Measurements from ENCODE around the gene NCKIPSD. TPM values are rescaled to one million over a fixed set of nuclear protein-coding genes. Genes with fewer than 3 reads are reported as not detected.
A peak's percentile ranks its signal among the peaks of the same experiment; 100 is the strongest.

The NCKIPSD gene
- total RNA-seq, 1 donor from 2014 or later, result 10.5 TPM

- DNase-seq (ENCODE audit: low read depth) (no peak), FAIRE-seq (peak; percentile 55)
- TF ChIP-seq, protein P1, sequence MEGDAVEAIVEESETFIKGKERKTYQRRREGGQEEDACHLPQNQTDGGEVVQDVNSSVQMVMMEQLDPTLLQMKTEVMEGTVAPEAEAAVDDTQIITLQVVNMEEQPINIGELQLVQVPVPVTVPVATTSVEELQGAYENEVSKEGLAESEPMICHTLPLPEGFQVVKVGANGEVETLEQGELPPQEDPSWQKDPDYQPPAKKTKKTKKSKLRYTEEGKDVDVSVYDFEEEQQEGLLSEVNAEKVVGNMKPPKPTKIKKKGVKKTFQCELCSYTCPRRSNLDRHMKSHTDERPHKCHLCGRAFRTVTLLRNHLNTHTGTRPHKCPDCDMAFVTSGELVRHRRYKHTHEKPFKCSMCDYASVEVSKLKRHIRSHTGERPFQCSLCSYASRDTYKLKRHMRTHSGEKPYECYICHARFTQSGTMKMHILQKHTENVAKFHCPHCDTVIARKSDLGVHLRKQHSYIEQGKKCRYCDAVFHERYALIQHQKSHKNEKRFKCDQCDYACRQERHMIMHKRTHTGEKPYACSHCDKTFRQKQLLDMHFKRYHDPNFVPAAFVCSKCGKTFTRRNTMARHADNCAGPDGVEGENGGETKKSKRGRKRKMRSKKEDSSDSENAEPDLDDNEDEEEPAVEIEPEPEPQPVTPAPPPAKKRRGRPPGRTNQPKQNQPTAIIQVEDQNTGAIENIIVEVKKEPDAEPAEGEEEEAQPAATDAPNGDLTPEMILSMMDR (IDR thresholded peaks at IDR 0.05; ENCODE audit: insufficient read depth, low read length, severe bottlenecking), result no peak
- no peak overlapping the region for H3K4me3 ChIP-seq (ENCODE audit: low read depth, low read length)
- H3K36me3 ChIP-seq (ENCODE audit: control insufficient read depth, insufficient read depth, low read length), result peaks cover 22% of the 10 kb centered on the region
- H3K27me3 ChIP-seq (ENCODE audit: control insufficient read depth, insufficient read depth, low read length), result no peaks in the 10 kb centered on the region
Measured at GRCh38 chr3:48678566-48679380, 6.9 kb downstream of the NCKIPSD start.

DNA sequence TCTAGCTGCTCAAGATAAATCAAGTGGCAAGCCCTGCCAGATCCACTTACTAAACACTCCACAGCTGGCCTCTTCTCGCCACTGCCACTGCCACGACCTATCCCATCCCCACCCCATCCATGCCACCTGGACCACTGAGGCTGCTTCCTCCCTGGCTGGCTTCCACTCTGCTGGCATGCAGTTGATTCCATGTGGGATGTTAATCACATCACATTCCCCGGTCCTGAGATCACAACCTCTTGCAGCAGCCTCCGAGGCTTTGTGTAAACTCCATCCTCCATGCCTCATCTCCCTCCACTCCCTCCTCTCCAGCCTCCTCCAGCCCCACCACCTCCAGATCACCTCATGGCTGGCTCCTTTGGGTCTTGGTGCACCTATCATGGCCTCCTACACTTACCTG, 7.7 kb downstream of the NCKIPSD start:
- no peak overlapping the region for H3K4me3 ChIP-seq (ENCODE audit: low read depth, low read length)
- TF ChIP-seq, protein P1 (IDR thresholded peaks at IDR 0.05; ENCODE audit: insufficient read depth, low read length, severe bottlenecking), result no peak
- peak; percentile 73 for FAIRE-seq
- H3K27me3 ChIP-seq (ENCODE audit: control insufficient read depth, insufficient read depth, low read length), result no peaks in the 10 kb centered on the region
- peaks cover 22% of the 10 kb centered on the region for H3K36me3 ChIP-seq (ENCODE audit: control insufficient read depth, insufficient read depth, low read length)
- DNase-seq (ENCODE audit: low read depth), result no peak

DNA sequence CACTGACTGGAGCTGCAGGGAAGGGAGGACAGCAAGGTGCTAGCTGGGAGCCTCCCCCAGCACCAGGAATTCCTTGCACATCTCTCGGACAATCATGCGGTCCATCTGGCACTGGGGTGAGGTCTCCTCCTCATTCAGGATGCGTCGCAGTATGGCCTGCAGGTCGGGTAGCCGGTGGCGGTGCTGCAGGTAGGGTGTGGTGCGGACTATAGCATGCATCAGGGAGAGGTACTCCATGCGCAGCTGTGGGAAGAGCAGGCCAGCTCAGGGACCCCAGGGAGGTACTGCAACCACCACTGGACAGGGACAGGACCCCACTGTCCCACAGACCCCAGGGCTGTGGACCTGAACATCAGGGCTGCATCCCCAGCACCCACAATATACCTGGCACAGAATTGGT, 11.2 kb downstream of the NCKIPSD start:
- FAIRE-seq (no peak), DNase-seq (ENCODE audit: low read depth) (no peak)
- peaks cover 3% of the 10 kb centered on the region for H3K36me3 ChIP-seq (ENCODE audit: control insufficient read depth, insufficient read depth, low read length)
- H3K4me3 ChIP-seq (ENCODE audit: low read depth, low read length), result no peak overlapping the region
- no peaks in the 10 kb centered on the region for H3K27me3 ChIP-seq (ENCODE audit: control insufficient read depth, insufficient read depth, low read length)
- TF ChIP-seq, protein P1 (IDR thresholded peaks at IDR 0.05; ENCODE audit: insufficient read depth, low read length, severe bottlenecking), result no peak

DNA sequence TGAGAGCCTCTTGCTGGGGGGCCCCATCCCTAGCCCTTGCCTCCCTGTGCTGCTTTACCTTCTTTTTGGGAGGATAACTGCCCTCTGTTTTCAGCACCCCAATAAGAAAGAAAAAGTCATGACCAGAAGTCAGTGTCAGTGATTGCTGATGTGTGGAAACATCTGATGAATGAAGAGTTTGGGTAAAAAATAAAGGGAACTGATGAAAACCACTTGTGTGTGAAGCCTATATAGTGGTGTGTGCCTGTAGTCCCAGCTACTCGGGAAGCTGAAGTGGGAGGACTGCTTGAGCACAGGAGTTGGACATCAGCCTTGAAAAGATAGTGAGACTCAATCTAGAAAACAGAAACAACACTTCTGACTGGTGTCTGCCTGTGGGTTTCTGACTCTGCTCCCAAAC, 13.2 kb downstream of the NCKIPSD start:
- TF ChIP-seq, protein P1 (IDR thresholded peaks at IDR 0.05; ENCODE audit: insufficient read depth, low read length, severe bottlenecking), result no peak
- H3K4me3 ChIP-seq (ENCODE audit: low read depth, low read length), result no peak overlapping the region
- FAIRE-seq (peak; percentile 55), DNase-seq (ENCODE audit: low read depth) (no peak)
- H3K27me3 ChIP-seq (ENCODE audit: control insufficient read depth, insufficient read depth, low read length), result no peaks in the 10 kb centered on the region
- peaks cover 1% of the 10 kb centered on the region for H3K36me3 ChIP-seq (ENCODE audit: control insufficient read depth, insufficient read depth, low read length)

- TF ChIP-seq, protein P1 (IDR thresholded peaks at IDR 0.05; ENCODE audit: insufficient read depth, low read length, severe bottlenecking), result no peak
Measured at GRCh38 chr3:48664929-48665328, 20.8 kb downstream of the NCKIPSD start.

GRCh38 chr3:48664313-48664644, 21.4 kb downstream of the NCKIPSD start:
- Histone ChIP-seq H3K36me3 (ENCODE audit: control insufficient read depth, insufficient read depth, low read length) (peaks cover 1% of the 10 kb centered on the region), H3K27me3 (ENCODE audit: control insufficient read depth, insufficient read depth, low read length) (no peaks in the 10 kb centered on the region), H3K4me3 (ENCODE audit: low read depth, low read length) (no peak overlapping the region)
- no peak for DNase-seq (ENCODE audit: low read depth)
- FAIRE-seq, result no peak
- TF ChIP-seq, protein P1 (IDR thresholded peaks at IDR 0.05; ENCODE audit: insufficient read depth, low read length, severe bottlenecking), result no peak

More at GRCh38 chr3:48664929-48665328, 20.8 kb downstream of the NCKIPSD start:
- DNase-seq (ENCODE audit: low read depth) (no peak), FAIRE-seq (no peak)
- H3K36me3 ChIP-seq (ENCODE audit: control insufficient read depth, insufficient read depth, low read length), result peaks cover 1% of the 10 kb centered on the region
- no peaks in the 10 kb centered on the region for H3K27me3 ChIP-seq (ENCODE audit: control insufficient read depth, insufficient read depth, low read length)
- no peak overlapping the region for H3K4me3 ChIP-seq (ENCODE audit: low read depth, low read length)

Measured in bronchial epithelial cell (primary cell).